Measurements from ENCODE around the gene LPAR3. TPM values are rescaled to one million over a fixed set of nuclear protein-coding genes. Genes with fewer than 3 reads are reported as not detected.

The LPAR3 gene
- total RNA-seq, 1 donor from 2014 or later = 20.8 TPM

DNA sequence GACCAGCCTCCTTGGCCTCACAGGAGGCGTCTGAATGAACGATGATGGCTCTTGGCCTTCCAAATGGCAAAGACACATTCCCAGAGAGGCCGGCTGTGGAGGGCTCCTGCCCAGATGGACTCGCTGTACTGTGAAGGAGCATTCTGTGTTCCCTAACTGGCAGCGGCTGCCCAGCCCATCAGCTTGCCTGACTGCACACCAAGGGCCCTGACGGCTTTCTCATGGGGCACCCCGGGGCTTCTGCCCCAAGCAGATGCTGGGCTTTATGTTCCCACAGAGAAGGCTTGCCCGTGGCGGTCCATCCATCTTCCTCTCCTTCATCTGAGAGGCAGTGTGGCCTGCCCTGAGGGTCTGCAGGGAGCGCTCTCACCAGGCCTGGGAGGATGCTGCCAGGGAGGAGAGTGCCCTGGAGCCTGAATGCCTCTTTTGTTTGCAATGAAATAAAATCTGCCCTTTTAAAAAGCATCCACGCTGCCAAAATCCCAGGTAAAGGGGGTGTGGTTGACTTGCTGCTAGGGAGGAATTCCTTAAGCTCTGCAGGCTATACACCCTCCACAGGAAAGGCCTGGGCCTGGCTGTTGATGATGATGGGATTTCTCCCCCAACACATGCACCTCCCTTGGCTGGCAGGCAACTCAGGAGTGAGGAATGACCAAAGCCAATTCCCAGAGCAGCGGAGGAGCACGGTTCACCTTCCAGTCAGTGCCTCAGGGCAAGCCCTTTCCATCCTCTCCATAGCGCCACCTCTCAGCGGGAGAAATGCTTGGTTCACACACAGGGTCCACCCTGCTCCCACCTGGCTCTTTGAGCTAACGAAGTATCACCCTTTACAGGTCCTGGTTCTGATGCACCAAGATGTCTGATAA is 118.1 kb downstream of the LPAR3 start:
- DNase-seq (ENCODE audit: low spot score) = no peak

DNA sequence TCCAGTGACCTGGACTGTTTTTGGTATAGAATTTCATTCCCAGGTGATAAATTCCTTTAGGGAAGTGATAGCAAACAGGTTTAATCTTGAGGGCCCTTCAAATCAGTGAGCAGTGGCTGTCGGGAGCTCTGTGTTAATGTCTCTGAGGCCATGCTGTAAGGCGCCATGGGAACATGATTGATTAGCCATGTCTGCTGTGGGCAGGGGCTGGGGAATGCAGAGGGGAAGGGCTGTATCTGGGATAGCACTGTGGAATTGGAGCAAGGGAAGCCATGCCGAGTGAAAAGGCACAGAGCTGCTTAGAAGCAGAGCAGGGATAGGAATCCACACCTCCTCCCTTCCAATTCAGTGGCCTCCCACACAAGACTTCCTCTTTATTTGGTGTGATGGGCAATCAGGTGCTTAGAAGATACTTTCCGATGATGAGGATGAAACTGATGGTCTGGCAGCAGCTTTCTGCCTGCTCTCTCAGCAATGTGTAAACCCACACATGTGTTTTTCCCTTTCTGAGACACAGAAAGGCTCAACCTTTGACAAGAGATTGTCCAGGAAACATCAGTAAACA is 119.0 kb downstream of the LPAR3 start:
- no peak for DNase-seq (ENCODE audit: low spot score)

- no peak for DNase-seq (ENCODE audit: low spot score)
Measured at GRCh38 chr1:84773195-84773594, 119.8 kb downstream of the LPAR3 start.

DNA sequence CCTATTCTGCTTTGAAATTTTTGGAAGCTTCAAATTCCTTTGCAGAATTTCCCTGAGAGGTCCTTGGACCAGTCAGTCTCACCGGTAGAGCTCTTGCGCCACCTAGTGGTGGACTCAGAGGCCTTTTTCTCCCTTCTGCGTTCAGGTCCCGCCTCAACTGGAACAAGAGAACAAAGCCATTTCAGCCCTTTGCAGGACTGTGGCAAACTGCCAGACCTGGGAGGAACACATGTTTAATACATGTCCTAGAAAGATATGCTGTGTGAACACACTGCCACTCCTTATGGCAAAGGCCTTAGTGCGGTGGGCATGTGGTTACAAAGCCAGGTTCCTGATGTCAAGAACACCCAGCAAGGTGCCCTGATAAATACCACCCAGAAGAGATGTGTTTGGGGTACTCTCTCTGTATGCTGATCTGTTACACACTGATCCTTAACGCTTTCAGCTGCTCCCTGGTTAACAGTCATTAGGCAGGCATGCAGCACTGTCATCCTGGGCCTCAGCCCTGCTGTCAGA is 120.5 kb downstream of the LPAR3 start:
- peak; percentile 90 for DNase-seq (ENCODE audit: low spot score)

DNA sequence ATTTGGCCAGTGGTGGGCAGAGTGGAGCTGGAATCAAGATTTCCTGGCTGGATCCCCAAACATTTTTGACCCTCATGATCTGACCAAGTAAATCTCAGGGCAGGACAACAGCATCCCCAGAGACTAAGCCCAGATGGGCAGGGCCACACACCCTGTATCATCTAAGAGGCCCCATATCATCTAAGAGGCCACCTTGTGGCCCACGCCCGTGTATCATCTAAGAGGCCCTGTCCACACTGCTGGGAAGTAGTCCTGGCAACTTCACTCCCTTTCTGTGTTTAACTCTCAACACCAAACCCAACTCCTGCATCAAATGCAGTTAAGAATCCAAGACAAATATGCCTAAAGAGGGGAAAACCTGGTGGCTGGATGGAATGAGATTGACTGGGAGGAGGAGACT is 121.1 kb downstream of the LPAR3 start:
- no peak for DNase-seq (ENCODE audit: low spot score)

- no peak for DNase-seq (ENCODE audit: low spot score)
Measured at GRCh38 chr1:84770481-84770880, 122.5 kb downstream of the LPAR3 start.

DNA sequence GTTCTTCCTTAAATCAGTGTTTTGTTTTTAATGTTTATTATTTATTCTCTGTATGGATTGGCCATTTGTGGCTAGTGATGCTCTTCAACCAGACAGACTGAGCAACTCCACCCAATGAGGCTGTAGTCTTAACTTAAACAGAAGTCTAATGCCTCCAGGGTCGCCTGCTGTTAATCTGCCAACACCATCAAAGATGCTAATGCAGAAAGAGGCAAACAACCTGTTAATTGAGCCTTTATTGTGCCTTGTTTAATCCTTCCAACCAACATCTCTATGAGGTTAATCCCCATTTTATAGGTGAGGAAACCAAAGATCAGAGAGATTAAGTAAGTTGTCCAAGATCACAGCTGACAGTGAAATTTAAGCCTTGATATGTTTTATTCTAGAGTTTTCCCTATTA is 123.4 kb downstream of the LPAR3 start:
- no peak for DNase-seq (ENCODE audit: low spot score)

GRCh38 chr1:84768634-84769033 is 124.4 kb downstream of the LPAR3 start:
- no peak for DNase-seq (ENCODE audit: low spot score)

DNA sequence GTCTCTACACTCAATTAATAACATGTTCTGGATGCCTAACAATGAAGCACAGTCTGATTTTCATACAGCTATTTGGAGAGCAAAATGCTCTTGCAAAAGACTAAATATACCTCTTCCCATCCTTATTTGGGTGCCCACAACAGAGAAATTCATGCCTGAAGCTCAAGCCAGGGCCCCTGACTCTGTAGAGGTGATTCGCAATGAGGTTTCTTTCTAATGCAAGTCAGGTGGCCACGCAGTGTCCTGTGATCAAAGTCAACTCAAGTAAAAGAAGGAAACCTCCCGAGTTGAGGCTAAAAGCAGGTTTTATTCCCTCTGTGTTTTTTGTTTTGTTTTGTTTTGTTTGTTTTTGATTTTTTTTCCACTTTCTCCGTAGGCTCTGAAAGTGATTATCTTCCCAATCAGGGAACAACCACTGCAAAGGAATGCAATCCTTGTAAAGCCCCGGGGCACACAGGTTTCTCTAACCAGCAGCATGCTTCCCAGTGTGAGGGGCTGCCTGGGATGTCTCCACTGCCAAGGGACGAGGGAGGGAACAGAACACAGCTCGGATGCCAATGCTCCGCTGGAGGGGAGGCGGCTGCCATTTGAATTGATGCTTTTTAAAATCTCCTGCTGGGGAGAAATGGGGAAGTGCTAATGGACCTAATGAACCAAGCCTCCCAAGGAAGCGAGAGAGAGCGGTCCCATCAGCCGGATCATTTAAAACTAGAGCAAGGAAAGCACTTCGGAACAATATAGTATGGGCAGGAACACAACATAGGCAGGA is 128.9 kb downstream of the LPAR3 start:
- DNase-seq (ENCODE audit: low spot score) = no peak

DNA sequence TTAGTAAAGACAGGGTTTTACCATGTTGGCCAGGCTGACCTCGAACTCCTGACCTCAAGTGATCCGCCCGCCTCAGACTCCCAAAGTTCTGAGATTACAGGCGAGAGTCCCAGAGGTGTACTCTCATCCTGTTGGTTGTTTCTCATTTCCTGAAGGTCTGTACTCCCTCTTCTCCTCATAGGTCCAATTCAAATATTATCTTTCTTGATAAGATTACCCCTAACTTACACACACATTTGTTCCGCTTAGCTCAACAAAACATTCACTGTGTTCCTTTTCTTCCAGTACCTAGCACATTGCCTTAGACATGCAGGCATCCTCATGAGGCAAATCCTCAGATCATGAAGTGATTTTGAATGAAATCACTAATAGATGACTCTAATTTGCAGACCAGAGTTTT is 130.3 kb downstream of the LPAR3 start:
- no peak for DNase-seq (ENCODE audit: low spot score)

Other genes starting within 250 kb of the LPAR3 start
- 21.2 TPM for gene SSX2IP, start 202.7 kb downstream of the LPAR3 start, total RNA-seq
- 2.0 TPM for gene MCOLN2, start 103.9 kb upstream of the LPAR3 start, total RNA-seq
- 3.2 TPM for gene MCOLN3, start 155.3 kb upstream of the LPAR3 start, total RNA-seq

All from ureter (tissue), 1 donor.